HEK293T (cell line): ENCODE results near the gene GRIK1.

ENCODE experiments used
- BHLHE40 ChIP-seq: fragments of 450-650 bp; IDR thresholded peaks from 2 replicates; pipeline ENCODE4 v1.6.1; 2016; ENCODE audit warnings: mild to moderate bottlenecking, moderate library complexity, borderline replicate concordance
- ELF4 ChIP-seq: fragments of 450-650 bp; IDR thresholded peaks from 2 replicates; pipeline ENCODE4 v1.6.1; 2017; ENCODE audit warnings: antibody characterized with exemption
- FOXA1 ChIP-seq: fragments of 450-650 bp; IDR thresholded peaks from 2 replicates; pipeline ENCODE4 v1.6.1; 2016; ENCODE audit warnings: mild to moderate bottlenecking
- FOXM1 ChIP-seq: fragments of 450-650 bp; IDR thresholded peaks from 2 replicates; pipeline ENCODE4 v1.6.1; 2017; ENCODE audit warnings: mild to moderate bottlenecking, borderline replicate concordance
- HDGF ChIP-seq: fragments of 450-650 bp; IDR thresholded peaks from 2 replicates; pipeline ENCODE4 v1.6.1; 2017; ENCODE audit warnings: antibody characterized with exemption, borderline replicate concordance
- PKNOX1 ChIP-seq: fragments of 450-650 bp; IDR thresholded peaks from 2 replicates; pipeline ENCODE4 v1.6.1; 2016
- SP1 ChIP-seq: fragments of 450-650 bp; IDR thresholded peaks from 2 replicates; pipeline ENCODE4 v1.6.1; 2017
- TARDBP ChIP-seq: fragments of 450-650 bp; IDR thresholded peaks from 2 replicates; pipeline ENCODE4 v1.6.1; 2016

- TF ChIP-seq PKNOX1 (no peak), HDGF (no peak), FOXM1 (no peak), SP1 (no peak), BHLHE40 (no peak), ELF4 (no peak), FOXA1 (no peak), TARDBP (no peak)
Observed at GRCh38 chr21:29521872-29522271, 417.9 kb downstream of the GRIK1 start.
